IgD-negative memory B cell (primary cell): Measurements from ENCODE around the gene ELOVL7. TPM values are rescaled to one million over a fixed set of nuclear protein-coding genes. Genes with fewer than 3 reads are reported as not detected.
"Not testable (repeated sequence)": the region's sequence is repeated elsewhere in the genome, so short reads cannot be mapped to it uniquely, and the experiment has no call there.

ENCODE experiments used
- H3K27ac Mint-ChIP-seq, 3 donors: one replicate each; pipeline ENCODE4 v1.8.0; 2020 to 2022; ENCODE audit warnings: mild to moderate bottlenecking in 3 of 3, mixed read lengths in 3 of 3, moderate library complexity in 1 of 3
- H3K27me3 Mint-ChIP-seq: one replicate; pipeline ENCODE4 v1.8.0; 2021; ENCODE audit warnings: mixed read lengths
- H3K36me3 Mint-ChIP-seq: one replicate; pipeline ENCODE4 v1.8.0; 2020; ENCODE audit warnings: mild to moderate bottlenecking, mixed read lengths
- H3K4me1 Mint-ChIP-seq, 3 donors: one replicate each; pipeline ENCODE4 v1.8.0; 2020 to 2022; ENCODE audit warnings: mixed read lengths in 3 of 3, mild to moderate bottlenecking in 1 of 3
- H3K4me3 Mint-ChIP-seq, 4 donors: one replicate each; pipeline ENCODE4 v1.8.0; 2020 to 2022; ENCODE audit warnings: mild to moderate bottlenecking in 4 of 4, mixed read lengths in 4 of 4, moderate library complexity in 3 of 4
- H3K9me3 Mint-ChIP-seq, 3 donors: one replicate each; pipeline ENCODE4 v1.8.0; 2020 to 2021; ENCODE audit warnings: mixed read lengths in 3 of 3, mild to moderate bottlenecking in 1 of 3
- polyA plus RNA-seq: library from polyadenylated mRNA; unstranded; fragments of 300-500 nt; fragmentation: Illumina TruSeq; gene quantifications from one replicate; pipeline ENCODE4 v1.2.3, GENCODE V29; 2021

The ELOVL7 gene
- polyA plus RNA-seq, 1 donor from 2014 or later = 0.90 TPM

DNA sequence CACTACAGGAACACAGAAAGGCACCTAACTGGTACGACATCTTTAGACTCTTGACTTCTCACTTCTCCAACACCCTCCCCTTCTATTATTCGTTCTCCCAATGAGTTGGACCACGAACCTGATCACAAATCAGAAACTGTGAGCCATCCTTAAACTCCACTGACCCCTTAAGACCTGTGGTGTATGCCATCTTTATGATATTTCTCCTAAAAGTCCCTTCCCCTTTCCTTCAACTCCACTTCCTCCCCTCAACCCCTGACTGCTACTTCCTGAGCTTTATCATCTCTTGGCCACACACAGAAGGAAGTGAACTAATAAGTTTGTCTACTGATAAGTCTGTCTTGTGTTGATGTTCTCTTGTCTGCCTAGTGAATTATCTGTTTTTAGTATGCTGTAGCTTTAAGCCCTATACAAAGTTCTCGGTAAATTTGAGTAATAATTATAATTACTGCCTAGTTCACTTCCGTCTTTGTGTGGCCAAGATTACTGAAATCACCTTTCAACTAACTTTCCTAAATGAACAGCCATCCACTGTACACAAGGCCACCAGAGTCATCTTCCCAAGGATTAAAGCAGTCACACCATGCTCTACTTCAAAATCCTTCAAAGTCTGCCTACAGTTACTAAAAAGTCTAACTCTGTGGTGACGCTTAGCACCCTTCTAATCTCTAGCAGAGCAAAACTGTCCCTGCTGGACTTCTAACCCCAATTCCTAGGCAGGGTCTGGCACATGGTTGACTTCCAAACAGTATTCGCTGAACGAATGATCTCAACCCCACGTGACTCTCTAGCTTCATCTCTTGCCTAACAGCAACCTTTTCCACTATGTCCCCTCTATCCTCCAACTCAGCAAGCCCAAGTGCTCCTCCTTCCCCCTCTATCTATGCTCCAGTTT lies 23.2 kb downstream of the ELOVL7 start:
- Mint-ChIP-seq H3K36me3 (no peaks in the 10 kb centered on the region), H3K27me3 (peaks cover 2% of the 10 kb centered on the region), H3K9me3 (peaks cover 0 to 2% (median 0%) of the 10 kb centered on the region in 3 donors), H3K4me3 (no peak overlapping the region), H3K27ac (no peak overlapping the region), H3K4me1 (no peaks in the 10 kb centered on the region)

DNA sequence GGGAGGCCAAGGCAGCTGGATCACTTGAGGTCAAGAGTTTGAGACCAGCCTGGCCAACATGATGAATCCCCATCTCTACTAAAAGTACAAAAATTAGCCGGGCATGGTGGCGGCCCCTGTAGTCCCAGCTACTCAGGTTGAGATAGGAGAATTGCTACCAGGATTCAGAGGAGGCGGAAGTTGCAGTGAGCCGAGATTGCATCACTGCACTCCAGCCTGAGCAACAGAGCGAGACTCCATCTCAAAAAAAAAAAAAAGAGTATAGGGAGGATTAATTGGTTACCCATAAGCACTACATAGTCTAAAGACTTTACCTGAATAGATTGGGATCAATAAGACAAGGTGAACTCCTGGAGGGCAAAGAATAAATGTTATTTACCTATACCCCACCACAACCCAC lies 27.9 kb downstream of the ELOVL7 start:
- H3K4me1 Mint-ChIP-seq, H3K27ac Mint-ChIP-seq, H3K27me3 Mint-ChIP-seq, H3K4me3 Mint-ChIP-seq, H3K9me3 Mint-ChIP-seq, H3K36me3 Mint-ChIP-seq: not testable (repeated sequence)

DNA sequence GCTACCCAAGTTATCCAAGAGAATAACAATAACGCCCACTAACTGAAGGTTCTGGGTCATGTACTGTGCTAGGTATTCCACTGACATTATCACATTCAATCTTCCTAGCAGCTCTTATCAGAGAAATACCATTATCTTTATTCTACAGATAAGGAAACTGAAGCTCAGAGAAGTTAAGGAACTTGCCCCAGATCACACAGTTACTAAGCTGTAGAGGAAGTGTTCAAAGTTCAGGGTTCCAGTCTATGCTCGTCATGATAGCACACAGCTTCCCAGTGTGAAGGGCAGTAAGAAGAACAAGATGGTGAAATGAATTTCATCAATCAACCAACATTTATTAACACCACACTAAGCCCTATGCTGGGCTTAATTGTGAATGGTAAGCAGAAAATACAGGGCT lies 29.6 kb downstream of the ELOVL7 start:
- no peak overlapping the region for H3K27ac Mint-ChIP-seq
- H3K27me3 Mint-ChIP-seq = peaks cover 2% of the 10 kb centered on the region
- peaks cover 0 to 1% (median 0%) of the 10 kb centered on the region in 3 donors for H3K4me1 Mint-ChIP-seq
- H3K4me3 Mint-ChIP-seq = no peak overlapping the region
- peaks cover 0 to 2% (median 0%) of the 10 kb centered on the region in 3 donors for H3K9me3 Mint-ChIP-seq
- H3K36me3 Mint-ChIP-seq = peaks cover 3% of the 10 kb centered on the region

DNA sequence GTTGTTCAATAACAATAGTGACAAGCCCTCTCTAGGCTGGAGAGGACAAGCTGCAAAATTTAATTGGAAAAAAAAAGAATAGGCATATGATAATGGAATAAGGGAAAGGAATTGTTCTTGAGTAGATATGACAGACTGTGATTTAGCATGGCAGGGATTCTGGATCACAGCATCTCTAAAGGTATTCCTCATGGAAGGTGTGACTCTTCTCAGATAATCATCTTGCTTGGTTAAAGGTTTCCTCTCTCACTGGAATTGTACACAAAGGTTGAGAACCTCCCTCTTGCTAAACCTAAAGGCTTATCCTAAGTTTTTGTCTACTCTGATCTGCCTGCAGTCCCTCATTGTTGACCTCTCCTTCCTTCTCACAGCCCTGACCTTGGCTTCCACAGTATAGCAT lies 31.6 kb downstream of the ELOVL7 start:
- no peaks in the 10 kb centered on the region for H3K9me3 Mint-ChIP-seq
- peaks cover 0 to 1% (median 0%) of the 10 kb centered on the region in 3 donors for H3K4me1 Mint-ChIP-seq
- H3K4me3 Mint-ChIP-seq = no peak overlapping the region
- H3K27ac Mint-ChIP-seq = no peak overlapping the region
- H3K27me3 Mint-ChIP-seq = peaks cover 2% of the 10 kb centered on the region
- H3K36me3 Mint-ChIP-seq = peaks cover 3% of the 10 kb centered on the region

DNA sequence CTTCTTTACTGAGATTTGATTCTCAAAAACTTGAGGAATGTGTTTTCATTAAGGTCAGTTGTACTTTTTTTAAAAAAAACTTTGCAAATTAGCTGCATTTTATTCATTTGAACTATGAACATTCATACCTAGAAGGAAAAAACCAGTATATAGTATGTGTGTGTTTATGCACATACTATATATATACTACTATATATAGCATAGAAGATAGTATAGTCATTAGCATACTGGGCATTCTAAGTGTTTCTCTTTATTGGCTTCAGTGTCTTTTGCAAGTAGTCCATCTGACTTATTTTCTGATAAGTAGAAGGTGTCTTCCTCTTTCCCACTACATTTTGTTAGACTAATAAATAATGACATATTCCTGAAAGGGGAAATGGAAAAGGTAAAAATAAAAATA lies 33.0 kb downstream of the ELOVL7 start:
- Mint-ChIP-seq H3K27ac (no peak overlapping the region), H3K4me1 (peaks cover 0 to 3% (median 0%) of the 10 kb centered on the region in 3 donors), H3K4me3 (no peak overlapping the region), H3K36me3 (peaks cover 6% of the 10 kb centered on the region), H3K27me3 (peaks cover 3% of the 10 kb centered on the region), H3K9me3 (peaks cover 0 to 4% (median 0%) of the 10 kb centered on the region in 3 donors)

DNA sequence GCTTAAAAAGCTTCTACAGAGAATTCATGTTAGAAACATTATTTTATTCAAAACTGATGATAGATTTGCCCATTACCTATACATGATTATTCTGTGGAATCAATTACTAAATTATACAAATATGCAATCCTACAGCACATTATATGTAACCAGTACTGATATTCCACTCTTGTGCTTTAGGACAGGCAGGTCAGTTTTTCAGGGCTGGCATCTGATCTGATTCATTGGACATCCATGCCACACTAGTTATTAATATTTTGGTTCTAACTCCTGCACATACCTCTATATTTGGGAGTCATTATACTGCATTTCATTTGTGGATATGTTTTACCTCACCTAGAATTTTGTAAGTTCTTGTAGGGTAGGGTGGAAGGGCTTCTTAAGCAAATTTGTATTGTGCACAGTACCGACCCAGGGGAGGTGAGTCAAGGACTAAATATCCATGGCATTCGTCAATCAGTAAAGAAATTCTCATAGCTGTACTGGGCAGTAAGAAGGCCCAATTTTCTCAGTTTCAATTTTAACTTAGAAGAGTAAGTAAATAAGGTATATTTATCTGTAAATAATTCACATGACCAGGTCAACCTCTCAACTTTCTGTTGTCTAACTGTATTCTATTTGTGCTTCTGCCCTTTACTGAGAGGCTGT lies 33.5 kb downstream of the ELOVL7 start:
- peaks cover 3% of the 10 kb centered on the region for H3K27me3 Mint-ChIP-seq
- peaks cover 0 to 4% (median 0%) of the 10 kb centered on the region in 3 donors for H3K9me3 Mint-ChIP-seq
- no peak overlapping the region for H3K4me3 Mint-ChIP-seq
- H3K4me1 Mint-ChIP-seq = peaks cover 0 to 3% (median 0%) of the 10 kb centered on the region in 3 donors
- H3K27ac Mint-ChIP-seq = no peak overlapping the region
- peaks cover 6% of the 10 kb centered on the region for H3K36me3 Mint-ChIP-seq

DNA sequence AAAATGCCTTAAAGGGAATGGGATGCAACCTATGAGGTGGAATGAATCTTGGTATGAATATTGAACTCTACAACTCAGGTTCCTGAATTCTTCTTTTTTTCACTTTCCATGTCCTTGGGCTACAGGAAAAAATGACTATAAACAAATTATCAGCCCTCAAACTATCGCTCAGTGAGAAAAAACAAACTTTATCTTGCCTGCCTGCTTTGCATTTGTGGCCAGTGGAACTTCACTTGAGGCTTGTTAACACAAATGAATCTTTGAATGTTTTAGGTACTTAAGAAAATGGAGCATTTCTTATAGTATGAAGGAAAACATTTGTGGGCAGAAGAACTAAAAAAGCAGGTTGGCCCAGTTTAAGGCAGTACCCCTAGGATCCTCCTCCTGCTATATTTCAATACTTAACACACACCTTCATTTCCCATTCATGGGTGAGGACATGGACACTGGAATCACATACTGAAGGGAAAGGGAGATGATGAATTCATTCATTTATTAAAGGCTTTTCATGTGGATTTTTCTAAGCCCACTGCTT lies 34.1 kb downstream of the ELOVL7 start:
- H3K9me3 Mint-ChIP-seq = peaks cover 0 to 4% (median 0%) of the 10 kb centered on the region in 3 donors
- H3K27ac Mint-ChIP-seq = no peak overlapping the region
- peaks cover 3% of the 10 kb centered on the region for H3K27me3 Mint-ChIP-seq
- peaks cover 6% of the 10 kb centered on the region for H3K36me3 Mint-ChIP-seq
- H3K4me3 Mint-ChIP-seq = no peak overlapping the region
- peaks cover 0 to 3% (median 0%) of the 10 kb centered on the region in 3 donors for H3K4me1 Mint-ChIP-seq

DNA sequence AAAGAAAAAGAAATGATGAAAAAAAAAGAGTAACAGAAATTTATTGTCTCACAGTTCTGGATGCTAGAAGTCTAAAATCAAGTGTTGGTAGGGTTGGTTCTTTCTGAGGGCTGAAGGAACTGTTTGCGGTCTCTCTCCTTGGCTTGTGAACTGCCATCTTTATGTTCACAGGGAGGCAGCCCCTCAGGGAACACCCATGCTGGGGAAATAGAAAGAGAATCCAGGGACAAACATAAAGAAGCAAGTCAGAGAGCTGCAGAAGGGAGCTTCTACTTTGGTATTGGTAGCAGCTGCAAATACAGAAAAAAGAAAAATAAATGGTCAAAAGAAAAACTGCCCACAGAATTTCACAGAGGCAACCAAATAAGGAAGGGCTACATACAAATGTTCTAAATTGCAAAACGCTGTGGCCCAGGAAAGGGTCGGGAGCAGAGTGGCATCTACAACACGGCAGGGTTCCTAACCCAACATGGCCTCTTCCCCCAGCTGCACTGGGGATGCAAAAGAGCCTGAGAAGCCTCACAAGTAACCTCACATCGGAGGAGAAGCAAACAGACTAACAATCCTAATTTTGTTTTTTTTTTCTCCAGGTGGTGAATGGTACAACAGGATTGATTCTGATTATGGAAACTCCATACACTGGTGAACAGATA lies 37.4 kb downstream of the ELOVL7 start:
- H3K36me3 Mint-ChIP-seq = peaks cover 4% of the 10 kb centered on the region
- peaks cover 3% of the 10 kb centered on the region for H3K27me3 Mint-ChIP-seq
- peaks cover 0 to 3% (median 1%) of the 10 kb centered on the region in 3 donors for H3K4me1 Mint-ChIP-seq
- H3K4me3 Mint-ChIP-seq = no peak overlapping the region
- H3K9me3 Mint-ChIP-seq = peaks cover 0 to 4% (median 0%) of the 10 kb centered on the region in 3 donors
- no peak overlapping the region for H3K27ac Mint-ChIP-seq

DNA sequence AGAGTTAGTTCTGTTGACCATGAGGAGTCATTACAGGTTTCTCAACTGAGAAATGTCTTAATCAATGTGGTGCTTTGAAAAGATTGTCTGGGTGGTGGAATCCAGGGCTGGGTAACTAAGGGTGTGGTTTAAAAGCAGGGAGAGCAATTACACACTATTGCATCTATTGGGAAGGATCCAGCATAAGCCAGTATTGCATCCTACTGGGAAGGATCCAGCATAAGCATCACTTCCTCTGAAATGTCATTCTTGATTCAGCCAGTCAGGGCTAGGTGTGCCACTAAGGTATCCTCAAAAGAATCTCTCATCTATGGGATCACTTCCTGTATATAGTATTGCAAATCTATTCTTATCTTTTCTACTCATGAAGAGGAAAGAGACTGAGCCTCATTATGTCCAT lies 38.6 kb downstream of the ELOVL7 start:
- Mint-ChIP-seq H3K36me3 (peaks cover 4% of the 10 kb centered on the region), H3K4me1 (peaks cover 0 to 2% (median 1%) of the 10 kb centered on the region in 3 donors), H3K27ac (no peak overlapping the region), H3K4me3 (no peak overlapping the region), H3K27me3 (peaks cover 3% of the 10 kb centered on the region), H3K9me3 (peaks cover 0 to 4% (median 0%) of the 10 kb centered on the region in 3 donors)

DNA sequence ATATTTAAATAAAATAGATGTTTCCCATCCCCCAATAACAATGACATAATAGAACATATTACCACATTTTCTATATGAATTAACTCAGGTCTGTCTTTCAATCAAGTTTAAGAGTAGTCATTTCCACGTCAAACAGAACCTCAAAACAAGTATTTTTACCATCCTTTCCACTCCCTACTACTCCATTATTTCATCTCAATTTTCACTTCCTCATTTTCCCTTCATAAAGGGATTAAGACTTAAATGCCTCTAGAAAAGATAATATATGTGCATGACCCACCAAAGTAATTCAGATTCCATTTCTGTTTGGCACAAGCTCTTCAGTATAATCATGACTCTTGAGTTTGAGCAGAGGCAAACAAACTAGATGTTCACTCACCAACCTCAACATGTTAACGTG lies 40.4 kb downstream of the ELOVL7 start:
- H3K4me3 Mint-ChIP-seq = no peak overlapping the region
- peaks cover 0 to 4% (median 0%) of the 10 kb centered on the region in 3 donors for H3K9me3 Mint-ChIP-seq
- peaks cover 0 to 2% (median 1%) of the 10 kb centered on the region in 3 donors for H3K4me1 Mint-ChIP-seq
- H3K27me3 Mint-ChIP-seq = peaks cover 4% of the 10 kb centered on the region
- H3K36me3 Mint-ChIP-seq = peaks cover 3% of the 10 kb centered on the region
- no peak overlapping the region for H3K27ac Mint-ChIP-seq

DNA sequence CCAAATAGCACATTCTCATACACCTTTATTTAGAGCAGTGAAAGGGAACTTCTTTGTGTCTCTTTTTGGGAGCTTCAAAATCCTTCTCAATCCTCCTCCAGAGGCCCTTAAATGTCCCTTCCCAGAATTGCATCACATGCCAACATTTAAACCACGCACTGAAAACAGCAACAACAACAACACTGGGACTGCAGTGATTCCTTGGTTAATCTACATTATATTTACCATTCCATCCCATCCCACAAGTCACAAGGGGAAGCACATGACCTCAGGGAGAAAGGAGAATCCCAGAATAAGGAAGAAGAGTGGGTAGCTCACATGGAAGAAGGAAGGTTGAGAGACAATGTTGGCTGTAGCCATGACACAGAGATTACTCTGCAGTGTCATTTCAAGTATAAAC lies 41.1 kb downstream of the ELOVL7 start:
- Mint-ChIP-seq H3K4me3 (no peak overlapping the region), H3K9me3 (peaks cover 0 to 4% (median 0%) of the 10 kb centered on the region in 3 donors), H3K36me3 (peaks cover 3% of the 10 kb centered on the region), H3K27me3 (peaks cover 4% of the 10 kb centered on the region), H3K27ac (no peak overlapping the region), H3K4me1 (peaks cover 0 to 2% (median 1%) of the 10 kb centered on the region in 3 donors)

DNA sequence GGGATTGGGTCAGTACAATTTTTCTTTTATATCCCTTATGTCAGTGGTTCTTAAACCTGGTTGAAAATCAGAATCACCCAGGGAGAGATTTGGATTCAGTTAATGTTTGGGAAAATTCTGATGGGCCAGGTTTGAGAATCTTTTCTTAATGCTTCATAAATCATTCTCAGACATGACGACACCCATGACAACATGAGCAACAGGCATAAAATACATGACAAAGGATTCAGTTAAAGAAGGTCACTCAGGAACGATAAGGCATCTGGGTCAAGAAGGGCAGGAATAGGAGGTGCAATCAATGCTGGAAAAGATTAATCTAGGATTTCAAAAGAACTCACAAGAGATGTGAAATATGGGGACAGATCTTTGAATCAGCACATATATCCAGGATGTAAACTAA lies 41.8 kb downstream of the ELOVL7 start:
- Mint-ChIP-seq H3K36me3 (peaks cover 2% of the 10 kb centered on the region), H3K27me3 (peaks cover 6% of the 10 kb centered on the region), H3K9me3 (peaks cover 0 to 4% (median 0%) of the 10 kb centered on the region in 3 donors), H3K27ac (no peak overlapping the region), H3K4me1 (peaks cover 0 to 2% (median 1%) of the 10 kb centered on the region in 3 donors), H3K4me3 (no peak overlapping the region)

DNA sequence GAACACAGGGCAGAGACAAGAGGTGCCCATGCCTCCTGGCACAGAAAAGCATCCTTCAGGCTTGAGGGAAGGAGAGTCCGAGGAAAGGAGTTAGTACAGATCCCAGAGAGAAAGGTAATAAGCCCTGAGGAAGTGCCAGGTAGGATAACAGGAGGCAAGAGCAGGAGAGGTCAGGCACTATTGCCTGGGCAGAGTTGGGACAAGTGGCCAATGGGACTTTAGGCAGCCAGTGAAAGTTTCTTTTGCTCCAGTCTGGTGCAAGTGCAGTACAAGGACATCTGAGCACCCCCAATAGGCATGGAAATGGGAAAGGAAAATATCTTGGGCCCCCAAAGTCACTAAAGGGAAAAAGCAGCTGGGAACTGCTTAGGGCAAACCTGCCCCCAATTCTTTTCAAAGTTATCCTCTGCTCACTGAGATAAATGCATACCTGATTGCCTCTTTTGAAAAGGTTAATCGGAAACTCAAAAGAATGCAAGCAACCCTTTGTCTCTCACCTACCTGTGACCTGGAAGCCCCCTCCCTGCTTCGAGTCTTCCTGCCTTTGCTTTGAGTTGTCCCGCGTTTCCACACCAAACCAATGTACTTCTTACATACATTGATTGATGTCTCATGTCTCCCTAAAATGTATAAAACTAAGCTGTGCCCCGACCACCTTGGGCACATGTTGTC lies 46.5 kb downstream of the ELOVL7 start:
- H3K4me1 Mint-ChIP-seq = no peaks in the 10 kb centered on the region
- H3K27ac Mint-ChIP-seq = no peak overlapping the region
- no peak overlapping the region for H3K4me3 Mint-ChIP-seq
- H3K9me3 Mint-ChIP-seq = no peaks in the 10 kb centered on the region
- peaks cover 9% of the 10 kb centered on the region for H3K27me3 Mint-ChIP-seq
- H3K36me3 Mint-ChIP-seq = no peaks in the 10 kb centered on the region

DNA sequence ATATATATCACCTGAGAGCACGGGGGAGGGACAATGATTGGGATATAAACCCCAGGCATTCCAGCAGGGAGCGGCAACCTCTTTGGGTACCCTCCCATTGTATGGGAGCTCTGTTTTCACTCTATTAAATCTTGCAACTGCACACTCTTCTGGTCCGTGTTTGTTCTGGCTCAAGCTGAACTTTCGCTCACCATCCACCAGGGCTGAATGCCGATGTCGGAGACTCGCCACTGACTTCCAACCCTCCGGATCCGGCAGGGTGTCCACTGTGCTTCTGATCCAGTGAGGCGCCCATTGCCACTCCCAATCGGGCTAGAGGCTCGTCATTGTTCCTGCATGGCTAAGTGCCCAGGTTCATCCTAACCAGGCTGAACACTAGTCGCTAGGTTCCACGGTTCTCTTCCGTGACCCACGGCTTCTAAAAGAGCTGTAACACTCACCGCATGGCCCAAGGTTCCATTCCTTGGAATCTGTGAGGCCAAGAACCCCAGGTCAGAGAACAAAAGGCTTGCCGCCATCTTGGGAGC lies 48.6 kb downstream of the ELOVL7 start:
- H3K36me3 Mint-ChIP-seq, H3K9me3 Mint-ChIP-seq, H3K4me1 Mint-ChIP-seq, H3K4me3 Mint-ChIP-seq, H3K27ac Mint-ChIP-seq: not testable (repeated sequence)
- peaks cover 11% of the 10 kb centered on the region for H3K27me3 Mint-ChIP-seq
